NCI-H526 (cell line): Measurements from ENCODE around the gene MTHFSD.

Source experiments
- DNase-seq, 2 experiments: peaks; one replicate each; lab custom pipeline; 2025; lab: John Stamatoyannopoulos, UW

Gene MTHFSD

GRCh38 chr16:86530251-86531190 lies 24.5 kb downstream of the MTHFSD start:
- no peak for DNase-seq

- DNase-seq = no peak
Observed at GRCh38 chr16:86529160-86529559, 25.9 kb downstream of the MTHFSD start.

GRCh38 chr16:86528061-86528929 lies 26.7 kb downstream of the MTHFSD start:
- no peak for DNase-seq

GRCh38 chr16:86527366-86527765 lies 27.7 kb downstream of the MTHFSD start:
- DNase-seq = no peak

- no peak for DNase-seq
Observed at GRCh38 chr16:86525696-86526095, 29.3 kb downstream of the MTHFSD start.

GRCh38 chr16:86524029-86524428 lies 31.0 kb downstream of the MTHFSD start:
- no peak for DNase-seq

GRCh38 chr16:86523166-86523740 lies 31.8 kb downstream of the MTHFSD start:
- no peak for DNase-seq

- DNase-seq = no peak
Observed at GRCh38 chr16:86522634-86523033, 32.4 kb downstream of the MTHFSD start.

GRCh38 chr16:86521236-86522197 lies 33.5 kb downstream of the MTHFSD start:
- DNase-seq = no peak

- no peak for DNase-seq
Observed at GRCh38 chr16:86520317-86521210, 34.5 kb downstream of the MTHFSD start.

- peak in 1 of 2 experiments; percentile 55 for DNase-seq
Observed at GRCh38 chr16:86519649-86520316, 35.3 kb downstream of the MTHFSD start.

- DNase-seq = no peak
Observed at GRCh38 chr16:86519007-86519648, 35.9 kb downstream of the MTHFSD start.

GRCh38 chr16:86517652-86518258 lies 37.3 kb downstream of the MTHFSD start:
- DNase-seq = peak in 1 of 2 experiments; percentile 67

GRCh38 chr16:86517033-86517432 lies 38.0 kb downstream of the MTHFSD start:
- no peak for DNase-seq

- DNase-seq = no peak
Observed at GRCh38 chr16:86516623-86517003, 38.4 kb downstream of the MTHFSD start.

- no peak for DNase-seq
Observed at GRCh38 chr16:86515777-86516622, 39.0 kb downstream of the MTHFSD start.

- no peak for DNase-seq
Observed at GRCh38 chr16:86515413-86515776, 39.6 kb downstream of the MTHFSD start.
